Measurements from ENCODE around the gene RAB31. TPM values are rescaled to one million over a fixed set of nuclear protein-coding genes. Genes with fewer than 3 reads are reported as not detected.

RAB31 gene
- total RNA-seq, 2 donors from 2014 or later, result 0.42 to 0.82 TPM

- no peak for DNase-seq
- Mint-ChIP-seq H3K4me1 (ENCODE audit: low read depth) (no peaks in the 10 kb centered on the region), H3K36me3 (ENCODE audit: insufficient read depth in 2 of 2) (no peaks in the 10 kb centered on the region), H3K27me3 (ENCODE audit: low read depth) (peaks cover 5% of the 10 kb centered on the region), H3K9me3 (no peaks in the 10 kb centered on the region), H3K4me3 (no peak overlapping the region), H3K27ac (no peak overlapping the region)
- no peak for ATAC-seq (replicated peaks in 1 of 2)
These were observed 100.5 kb downstream of the RAB31 start for GRCh38 chr18:9808295-9809241.

- Mint-ChIP-seq H3K36me3 (ENCODE audit: insufficient read depth in 2 of 2) (no peaks in the 10 kb centered on the region), H3K4me3 (no peak overlapping the region), H3K9me3 (no peaks in the 10 kb centered on the region), H3K27me3 (ENCODE audit: low read depth) (peaks cover 5% of the 10 kb centered on the region), H3K27ac (no peak overlapping the region), H3K4me1 (ENCODE audit: low read depth) (no peaks in the 10 kb centered on the region)
- DNase-seq, result no peak
- ATAC-seq (replicated peaks in 1 of 2), result no peak
These were observed 101.6 kb downstream of the RAB31 start for GRCh38 chr18:9809697-9810096.

GRCh38 chr18:9810299-9810698 is 102.2 kb downstream of the RAB31 start:
- Mint-ChIP-seq H3K36me3 (ENCODE audit: insufficient read depth in 2 of 2) (no peaks in the 10 kb centered on the region), H3K27me3 (ENCODE audit: low read depth) (peaks cover 3% of the 10 kb centered on the region), H3K27ac (no peak overlapping the region), H3K4me1 (ENCODE audit: low read depth) (no peaks in the 10 kb centered on the region), H3K9me3 (no peaks in the 10 kb centered on the region), H3K4me3 (no peak overlapping the region)
- DNase-seq (no peak), ATAC-seq (replicated peaks in 1 of 2) (no peak)

GRCh38 chr18:9810994-9811705 is 103.0 kb downstream of the RAB31 start:
- H3K27me3 Mint-ChIP-seq (ENCODE audit: low read depth), result no peaks in the 10 kb centered on the region
- H3K9me3 Mint-ChIP-seq, result no peaks in the 10 kb centered on the region
- H3K27ac Mint-ChIP-seq, result no peak overlapping the region
- DNase-seq, result no peak
- no peak for ATAC-seq (replicated peaks in 1 of 2)
- no peaks in the 10 kb centered on the region for H3K36me3 Mint-ChIP-seq (ENCODE audit: insufficient read depth in 2 of 2)
- H3K4me1 Mint-ChIP-seq (ENCODE audit: low read depth), result no peaks in the 10 kb centered on the region
- H3K4me3 Mint-ChIP-seq, result no peak overlapping the region

GRCh38 chr18:9811978-9812377 is 103.9 kb downstream of the RAB31 start:
- Mint-ChIP-seq H3K4me1 (ENCODE audit: low read depth) (no peaks in the 10 kb centered on the region), H3K27ac (no peak overlapping the region), H3K9me3 (no peaks in the 10 kb centered on the region), H3K27me3 (ENCODE audit: low read depth) (no peaks in the 10 kb centered on the region), H3K4me3 (no peak overlapping the region), H3K36me3 (ENCODE audit: insufficient read depth in 2 of 2) (no peaks in the 10 kb centered on the region)
- DNase-seq (no peak), ATAC-seq (replicated peaks in 1 of 2) (no peak)

- Mint-ChIP-seq H3K27ac (no peak overlapping the region), H3K27me3 (ENCODE audit: low read depth) (peaks cover 8% of the 10 kb centered on the region), H3K36me3 (ENCODE audit: insufficient read depth in 2 of 2) (peaks cover 0 to 2% of the 10 kb centered on the region in 2 donors), H3K4me3 (no peak overlapping the region), H3K9me3 (peaks cover 2 to 3% of the 10 kb centered on the region in 2 donors), H3K4me1 (ENCODE audit: low read depth) (no peaks in the 10 kb centered on the region)
- DNase-seq, result no peak
- no peak for ATAC-seq (replicated peaks in 1 of 2)
These were observed 106.3 kb downstream of the RAB31 start for GRCh38 chr18:9814431-9814830.

GRCh38 chr18:9817286-9817685 is 109.2 kb downstream of the RAB31 start:
- Mint-ChIP-seq H3K27me3 (ENCODE audit: low read depth) (peaks cover 13% of the 10 kb centered on the region), H3K9me3 (peaks cover 2 to 3% of the 10 kb centered on the region in 2 donors), H3K27ac (no peak overlapping the region), H3K36me3 (ENCODE audit: insufficient read depth in 2 of 2) (peaks cover 0 to 2% of the 10 kb centered on the region in 2 donors), H3K4me1 (ENCODE audit: low read depth) (no peaks in the 10 kb centered on the region), H3K4me3 (no peak overlapping the region)
- no peak for ATAC-seq (replicated peaks in 1 of 2)
- no peak for DNase-seq

- H3K27me3 Mint-ChIP-seq (ENCODE audit: low read depth), result peaks cover 13% of the 10 kb centered on the region
- H3K27ac Mint-ChIP-seq, result no peak overlapping the region
- DNase-seq, result no peak
These were observed 109.8 kb downstream of the RAB31 start for GRCh38 chr18:9817725-9818422.

GRCh38 chr18:9818423-9818734 is 110.3 kb downstream of the RAB31 start:
- Mint-ChIP-seq H3K36me3 (ENCODE audit: insufficient read depth in 2 of 2) (peaks cover 0 to 2% of the 10 kb centered on the region in 2 donors), H3K27me3 (ENCODE audit: low read depth) (peaks cover 13% of the 10 kb centered on the region), H3K27ac (no peak overlapping the region), H3K4me3 (no peak overlapping the region), H3K9me3 (peaks cover 2 to 3% of the 10 kb centered on the region in 2 donors), H3K4me1 (ENCODE audit: low read depth) (no peaks in the 10 kb centered on the region)
- ATAC-seq (replicated peaks in 1 of 2), result no peak
- DNase-seq, result no peak

More at GRCh38 chr18:9817725-9818422, 109.8 kb downstream of the RAB31 start:
- Mint-ChIP-seq H3K9me3 (peaks cover 2 to 3% of the 10 kb centered on the region in 2 donors), H3K4me3 (no peak overlapping the region), H3K36me3 (ENCODE audit: insufficient read depth in 2 of 2) (peaks cover 0 to 2% of the 10 kb centered on the region in 2 donors), H3K4me1 (ENCODE audit: low read depth) (no peaks in the 10 kb centered on the region)
- no peak for ATAC-seq (replicated peaks in 1 of 2)

- Mint-ChIP-seq H3K27ac (no peak overlapping the region), H3K27me3 (ENCODE audit: low read depth) (peaks cover 13% of the 10 kb centered on the region), H3K9me3 (peaks cover 2 to 3% of the 10 kb centered on the region in 2 donors), H3K4me3 (no peak overlapping the region), H3K4me1 (ENCODE audit: low read depth) (no peaks in the 10 kb centered on the region), H3K36me3 (ENCODE audit: insufficient read depth in 2 of 2) (peaks cover 0 to 2% of the 10 kb centered on the region in 2 donors)
- no peak for DNase-seq
- no peak for ATAC-seq (replicated peaks in 1 of 2)
These were observed 112.0 kb downstream of the RAB31 start for GRCh38 chr18:9820127-9820526.

- no peak for ATAC-seq (replicated peaks in 1 of 2)
These were observed 112.6 kb downstream of the RAB31 start for GRCh38 chr18:9820719-9821118.

GRCh38 chr18:9822587-9823185 is 114.6 kb downstream of the RAB31 start:
- peaks cover 30% of the 10 kb centered on the region for H3K27me3 Mint-ChIP-seq (ENCODE audit: low read depth)
- no peak overlapping the region for H3K27ac Mint-ChIP-seq
- H3K36me3 Mint-ChIP-seq (ENCODE audit: insufficient read depth in 2 of 2), result peaks cover 0 to 2% of the 10 kb centered on the region in 2 donors
- DNase-seq, result no peak
- peaks cover 2 to 3% of the 10 kb centered on the region in 2 donors for H3K9me3 Mint-ChIP-seq
- no peak overlapping the region for H3K4me3 Mint-ChIP-seq
- ATAC-seq (replicated peaks in 1 of 2), result no peak
- H3K4me1 Mint-ChIP-seq (ENCODE audit: low read depth), result peaks cover 1% of the 10 kb centered on the region

More at GRCh38 chr18:9820719-9821118, 112.6 kb downstream of the RAB31 start:
- DNase-seq, result no peak
- Mint-ChIP-seq H3K9me3 (peaks cover 2 to 3% of the 10 kb centered on the region in 2 donors), H3K27me3 (ENCODE audit: low read depth) (peaks cover 19% of the 10 kb centered on the region), H3K4me3 (no peak overlapping the region), H3K4me1 (ENCODE audit: low read depth) (no peaks in the 10 kb centered on the region), H3K36me3 (ENCODE audit: insufficient read depth in 2 of 2) (peaks cover 0 to 2% of the 10 kb centered on the region in 2 donors), H3K27ac (no peak overlapping the region)
